T-helper 9 cell (primary cell): ENCODE results near the gene JMJD7.

Experiments
- DNase-seq: peaks from one replicate; pipeline ENCODE4 v3.0.0-alpha.2; 2020

Gene JMJD7

DNA sequence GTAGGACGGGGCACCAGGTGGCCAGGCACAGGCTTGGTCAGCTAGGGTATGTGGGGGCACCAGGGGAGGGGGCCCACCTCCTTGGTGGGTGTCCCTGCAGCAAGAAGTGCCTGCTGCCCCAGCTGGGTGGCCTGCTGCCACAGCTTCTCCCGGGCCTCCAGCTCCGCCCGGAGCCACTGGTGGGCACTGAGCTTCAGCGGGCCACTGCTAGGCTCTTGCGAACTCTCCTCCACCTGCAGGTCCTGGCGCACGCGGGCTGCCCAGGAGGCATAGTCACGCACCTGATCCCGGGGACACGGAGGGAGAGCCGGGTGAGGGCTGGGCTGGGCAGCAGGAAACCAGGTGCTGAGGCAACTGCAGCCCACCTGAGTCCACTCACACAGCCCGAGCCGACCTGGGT is 40.4 kb downstream of the JMJD7 start:
- DNase-seq: no peak

DNA sequence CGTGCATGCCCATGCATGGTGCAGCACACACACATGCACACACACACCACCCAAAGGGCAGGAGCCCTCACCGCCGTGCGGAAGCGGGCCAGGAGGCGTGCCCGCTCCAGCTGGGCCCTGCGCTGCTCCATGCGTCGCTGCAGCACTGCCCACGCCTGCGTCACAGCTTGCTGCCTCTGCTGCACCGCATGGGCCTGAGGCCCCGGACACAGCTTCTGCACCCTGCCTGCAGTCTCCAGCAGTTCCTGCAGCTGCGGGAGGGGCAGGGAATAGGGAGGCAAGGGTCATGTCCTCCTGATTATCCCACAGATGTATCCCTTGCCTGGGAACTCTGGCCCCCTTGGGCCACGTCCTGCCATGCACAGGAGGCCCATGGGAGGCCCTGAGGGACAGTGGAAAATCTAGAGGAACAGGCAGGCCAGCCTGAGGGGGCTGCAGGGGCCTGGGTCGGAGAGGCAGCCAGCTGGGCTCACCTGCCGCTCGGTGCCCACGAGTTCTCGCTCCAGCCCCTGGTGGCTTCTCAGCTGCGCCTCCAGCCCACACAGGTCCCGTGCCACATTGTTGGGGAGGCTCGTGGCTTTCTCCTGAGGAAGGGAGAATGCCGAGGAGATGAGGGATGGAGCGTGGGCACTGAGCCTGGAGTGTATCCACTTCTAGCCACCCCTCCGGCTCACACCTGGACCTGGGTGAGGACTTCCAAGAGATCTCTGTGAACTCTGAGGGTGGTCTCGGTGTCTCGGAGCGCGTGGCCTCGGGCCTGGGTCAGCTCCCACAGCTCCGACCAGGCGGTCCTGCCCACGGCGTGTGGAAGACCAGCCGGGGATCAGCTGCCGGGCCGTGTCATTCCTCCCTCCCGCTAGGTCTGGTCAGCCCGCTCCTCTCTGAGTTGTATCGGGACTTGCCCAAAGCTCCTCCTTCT is 42.1 kb downstream of the JMJD7 start:
- DNase-seq: no peak

DNA sequence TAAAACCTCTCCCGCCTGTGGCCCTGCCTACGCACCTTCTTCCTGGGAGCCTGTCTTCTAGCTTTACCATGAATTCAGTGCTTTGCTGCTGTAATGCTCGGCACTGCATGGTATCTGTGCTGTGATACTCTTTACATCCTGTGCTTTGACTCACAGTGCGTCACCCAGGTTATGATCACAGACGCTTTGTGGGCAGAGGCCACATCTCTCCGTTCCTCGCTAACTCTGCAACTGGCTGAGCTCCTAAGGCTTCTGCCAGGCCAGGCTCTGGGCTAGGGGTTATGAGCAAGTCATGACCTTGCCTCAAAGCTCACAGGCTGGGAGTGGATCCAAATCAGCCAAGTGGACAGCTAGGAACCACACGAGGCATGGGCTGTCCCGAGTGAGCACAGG is 42.8 kb downstream of the JMJD7 start:
- peak; percentile 29 for DNase-seq

DNA sequence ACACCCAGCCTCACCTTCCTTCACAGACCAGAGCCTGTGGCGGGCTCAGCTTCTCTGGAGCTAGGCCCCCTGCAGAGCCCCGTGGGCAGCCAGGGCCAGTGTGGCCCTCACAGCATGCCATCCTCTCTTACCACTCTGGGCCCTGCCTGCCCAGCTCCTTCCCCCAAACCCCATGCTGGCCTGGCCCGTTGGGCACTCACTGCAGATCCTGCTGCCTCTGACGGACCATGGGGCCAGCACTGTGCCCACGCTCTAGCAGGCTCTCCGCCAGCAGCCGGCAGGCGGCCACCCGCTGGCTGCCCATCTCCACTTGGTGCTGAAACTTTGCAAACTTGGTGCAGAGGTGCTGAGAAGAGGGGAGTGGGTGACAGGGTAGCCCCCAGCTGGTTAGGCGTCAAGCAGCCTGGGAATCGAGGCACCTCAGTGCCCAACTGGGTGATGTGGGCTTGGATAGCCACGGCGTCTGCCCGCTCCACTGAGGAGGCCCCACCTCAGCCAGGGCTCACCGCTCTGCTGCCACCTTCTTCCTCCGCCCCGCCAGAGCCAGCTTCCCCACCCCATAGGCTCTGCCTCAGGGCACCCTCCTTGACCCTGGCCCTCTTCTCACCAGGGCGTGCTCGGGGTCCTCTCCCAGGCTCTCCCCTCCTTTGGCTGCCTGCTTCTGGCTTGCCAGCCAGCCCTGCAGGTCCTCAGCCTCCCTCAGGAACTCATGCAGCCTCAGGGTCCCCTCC is 43.4 kb downstream of the JMJD7 start:
- DNase-seq: no peak

DNA sequence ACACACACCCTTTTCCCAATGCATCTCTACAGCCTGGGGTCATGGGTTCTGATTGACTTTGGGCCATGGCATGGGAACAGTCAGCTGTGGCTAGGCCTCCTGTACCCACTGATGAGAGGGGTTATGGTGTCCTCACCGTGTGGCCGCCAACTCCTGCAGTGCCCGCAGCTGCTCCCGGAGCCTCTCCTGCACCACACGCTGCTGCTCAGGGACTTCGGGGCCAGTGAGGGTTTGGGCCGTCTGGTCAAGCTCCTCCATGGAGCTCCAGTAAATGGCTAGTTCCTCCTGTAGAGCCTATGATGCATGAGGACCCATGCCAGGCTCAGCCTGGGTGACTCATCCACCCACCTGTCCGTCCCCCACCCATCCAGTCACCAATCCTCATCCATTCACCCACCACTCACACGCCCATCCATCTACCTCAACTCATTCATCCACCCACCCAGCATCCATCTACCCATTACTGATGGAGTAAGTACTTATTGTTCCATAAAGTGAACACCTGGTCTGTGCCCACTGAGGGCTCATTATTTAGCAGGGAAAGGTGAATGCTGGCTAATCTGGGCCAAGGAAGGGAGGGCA is 44.4 kb downstream of the JMJD7 start:
- DNase-seq: no peak

DNA sequence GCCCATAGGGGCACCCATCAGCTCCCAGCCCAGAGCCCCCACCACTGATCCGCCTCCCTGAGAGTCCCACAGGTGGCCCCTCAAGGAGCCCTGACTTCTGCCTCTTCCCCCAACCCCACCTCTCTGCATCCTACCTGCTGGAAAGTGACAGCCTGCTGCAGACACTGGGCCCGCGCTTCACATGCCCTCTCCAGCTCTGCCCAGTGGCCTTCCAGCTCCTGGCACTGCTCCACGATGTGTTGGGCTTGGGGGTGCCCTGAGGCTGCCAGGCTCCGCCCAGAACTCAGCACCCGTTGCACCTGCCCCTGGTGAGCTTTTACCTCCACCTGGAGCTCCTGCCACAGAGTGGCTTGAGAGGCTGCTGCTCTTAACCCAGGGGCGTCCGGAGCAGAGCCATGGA is 45.8 kb downstream of the JMJD7 start:
- DNase-seq: no peak

DNA sequence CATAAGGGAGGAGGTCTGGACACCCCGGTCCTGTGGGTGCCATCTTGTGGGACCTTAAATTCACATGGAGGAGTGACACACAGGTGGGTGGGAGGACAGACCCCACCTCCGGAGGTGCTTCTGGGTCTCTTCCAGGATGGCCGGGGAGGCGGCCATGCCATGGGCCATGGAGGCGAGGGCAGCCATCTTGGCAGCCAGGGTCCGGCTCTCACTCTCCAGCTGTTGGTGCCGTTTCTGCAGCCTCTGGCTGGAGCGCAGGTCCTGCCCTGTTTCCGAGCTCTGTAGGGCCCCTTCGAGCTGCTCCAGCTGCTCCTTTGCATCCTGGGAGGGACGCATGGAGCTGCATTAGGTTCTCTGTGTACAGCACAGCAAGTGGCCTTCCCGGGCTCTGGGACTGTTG is 46.8 kb downstream of the JMJD7 start:
- no peak for DNase-seq

DNA sequence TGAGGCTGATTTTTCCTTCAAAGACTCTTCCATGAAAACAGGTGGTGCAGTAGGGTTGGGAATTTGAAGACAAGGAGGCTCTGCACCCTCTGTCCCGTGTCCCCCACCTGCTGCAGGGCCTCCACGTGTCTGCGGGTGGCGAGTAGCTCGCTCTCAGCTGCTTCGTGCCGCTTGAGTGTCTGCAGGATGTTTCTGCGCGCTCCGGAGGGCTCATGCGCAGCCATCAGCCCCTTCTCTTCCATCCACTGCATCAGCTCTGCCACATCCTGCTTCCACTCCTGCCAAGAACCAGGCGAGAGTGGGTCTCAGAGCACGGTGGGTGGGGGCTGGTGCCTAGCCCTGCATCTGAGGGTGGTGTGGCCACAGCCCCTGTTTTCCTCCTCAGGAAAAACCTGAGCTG is 48.1 kb downstream of the JMJD7 start:
- no peak for DNase-seq

DNA sequence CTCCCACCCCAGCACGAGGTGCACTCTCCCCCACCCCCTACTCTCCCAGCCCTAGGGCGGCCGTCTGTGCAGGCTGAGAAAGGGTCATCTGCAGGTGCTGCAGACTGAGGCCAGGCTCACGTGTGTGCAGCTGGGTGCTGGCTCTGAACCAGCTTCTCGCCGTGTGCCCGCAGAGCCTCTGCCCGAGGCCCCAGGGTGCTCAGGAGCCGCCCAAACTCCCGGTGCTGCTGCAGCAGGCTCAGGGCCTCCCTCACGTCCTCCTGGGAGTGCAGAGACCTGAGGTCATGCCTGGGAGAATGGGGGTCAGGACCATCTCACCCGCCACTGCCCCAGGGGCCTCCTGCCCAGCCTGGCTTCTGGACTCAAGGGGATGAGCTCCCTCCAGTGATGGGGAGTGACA is 48.8 kb downstream of the JMJD7 start:
- no peak for DNase-seq

DNA sequence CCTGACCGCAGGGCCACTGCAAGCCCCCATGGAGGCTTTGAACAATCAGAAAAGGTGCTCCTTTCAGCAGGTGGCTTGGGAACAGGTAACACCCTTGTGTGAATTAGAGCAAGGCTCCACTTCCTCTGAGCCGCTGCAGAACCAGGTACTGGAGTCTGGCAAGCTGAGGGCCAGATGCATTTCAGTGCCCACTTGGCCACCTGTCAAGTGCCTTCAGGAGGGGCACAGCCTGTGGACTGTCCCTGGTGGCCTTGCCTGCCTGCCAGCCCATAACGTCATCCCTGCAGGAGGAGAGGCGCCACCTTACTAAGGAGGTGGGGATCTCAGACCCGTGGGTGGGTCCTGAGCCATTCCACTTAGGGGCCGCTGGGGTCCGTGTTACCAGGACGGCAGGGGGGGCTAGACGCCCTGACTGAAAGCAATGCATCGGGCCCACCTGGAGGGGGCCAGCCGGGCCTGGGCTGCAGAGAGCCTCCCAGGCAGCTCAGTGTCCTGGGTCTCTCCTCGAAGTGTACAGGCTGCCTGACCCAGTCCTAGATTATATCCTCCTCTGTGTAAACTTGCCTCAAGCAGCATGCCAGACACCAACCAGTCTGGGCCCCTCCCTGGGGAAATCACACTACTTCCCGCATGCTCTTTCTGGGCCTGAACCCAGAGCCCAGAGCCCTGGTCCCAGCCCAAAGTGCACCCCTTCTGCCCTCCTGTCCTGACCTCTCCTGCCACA is 49.9 kb downstream of the JMJD7 start:
- no peak for DNase-seq

DNA sequence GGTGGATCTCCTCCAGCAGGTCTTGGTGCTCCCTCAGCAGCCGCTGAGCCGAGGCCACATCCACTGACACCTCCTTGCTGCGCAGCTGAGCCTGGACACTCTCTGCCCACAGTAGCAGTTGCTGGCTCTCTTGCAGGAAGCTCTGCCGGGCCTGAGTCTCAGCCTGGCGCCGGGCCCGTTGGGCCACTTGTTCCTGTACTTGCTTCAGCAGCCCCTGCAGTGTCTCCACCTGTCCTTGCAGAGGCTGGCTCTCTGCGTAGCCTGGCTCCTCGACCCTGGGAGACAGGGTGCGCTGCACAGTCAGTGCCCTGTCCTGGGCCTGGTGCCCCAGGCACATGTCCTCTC is 50.4 kb downstream of the JMJD7 start:
- no peak for DNase-seq

DNA sequence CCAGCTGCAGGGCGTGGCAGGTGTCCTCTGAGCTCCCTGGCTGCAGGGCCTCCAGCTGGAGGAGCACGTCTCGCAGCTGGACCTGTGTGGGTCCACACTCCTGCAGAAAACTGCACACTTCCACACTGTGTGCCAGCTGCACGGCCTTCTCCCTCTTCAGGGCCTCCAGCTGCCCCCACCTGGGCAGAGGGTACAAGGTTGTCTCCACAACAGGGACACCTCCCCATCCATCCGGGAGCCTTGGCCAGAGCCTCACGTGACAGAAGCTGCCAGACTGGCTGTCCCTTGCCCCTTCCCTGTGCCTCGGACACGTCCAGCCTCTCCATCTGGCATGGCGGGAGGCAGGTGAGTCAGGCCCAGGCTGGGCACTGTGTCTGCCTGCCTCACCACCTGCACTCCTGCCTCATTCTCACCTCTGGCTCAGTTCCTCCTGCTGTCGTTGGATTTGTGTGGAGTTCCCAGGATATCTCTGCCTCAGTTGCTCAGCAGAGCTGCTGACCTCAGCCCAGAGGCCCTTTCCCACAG is 51.5 kb downstream of the JMJD7 start:
- DNase-seq: no peak

DNA sequence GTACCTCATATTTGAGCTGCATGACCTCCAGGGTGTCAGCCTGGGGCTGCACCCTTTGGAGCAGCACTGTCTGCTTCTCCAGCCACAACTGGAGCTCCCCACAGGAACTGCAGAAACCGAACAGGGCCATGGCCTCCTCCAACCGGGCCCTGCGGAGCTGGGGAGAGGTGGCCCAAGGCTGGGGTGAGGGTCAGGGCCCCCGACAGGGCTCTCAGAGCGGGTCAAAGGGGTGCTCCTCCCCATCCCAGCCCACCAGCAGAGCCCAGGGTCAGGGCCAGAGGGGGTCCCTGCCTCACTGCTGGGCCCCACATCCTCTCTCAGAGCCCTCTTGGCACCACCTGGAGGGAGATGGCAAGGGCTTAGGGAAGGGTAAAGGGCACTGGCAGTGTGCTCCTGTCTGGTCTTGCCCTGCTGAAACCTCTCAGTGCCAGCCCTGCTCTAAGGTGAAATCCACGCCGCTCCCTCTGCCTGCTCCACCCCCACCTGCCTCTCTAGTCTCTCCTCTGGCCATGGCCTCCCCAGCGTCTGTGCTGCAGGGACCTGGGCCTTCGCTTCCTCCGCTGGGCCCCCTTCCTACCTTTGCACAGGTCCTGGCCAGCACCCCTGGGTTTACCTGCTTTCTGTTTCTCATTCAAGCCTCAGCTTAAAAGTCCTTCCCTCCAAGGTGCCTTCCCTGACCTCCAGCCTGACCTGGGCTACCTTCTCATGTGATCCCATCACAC is 52.4 kb downstream of the JMJD7 start:
- DNase-seq: no peak

DNA sequence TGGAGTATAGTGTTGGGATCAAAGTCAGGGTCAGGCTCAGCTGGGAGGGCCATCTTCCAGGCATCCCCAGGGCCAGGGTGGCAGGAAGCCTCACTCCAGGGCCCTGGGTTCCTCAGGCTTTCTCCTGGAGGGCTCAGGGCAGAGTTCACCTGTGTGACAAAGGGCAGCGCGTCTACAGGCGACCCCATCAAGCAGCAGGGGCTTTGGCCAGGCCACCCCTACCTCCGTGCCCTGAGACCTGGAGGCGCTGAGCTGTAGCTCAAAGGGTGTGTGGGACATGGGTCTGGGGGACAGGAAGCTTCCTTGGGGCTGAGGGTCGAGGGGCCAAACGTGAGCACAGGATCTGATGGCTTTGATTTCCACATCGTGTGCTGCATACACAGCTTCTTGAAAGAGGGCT is 53.2 kb downstream of the JMJD7 start:
- DNase-seq: no peak

DNA sequence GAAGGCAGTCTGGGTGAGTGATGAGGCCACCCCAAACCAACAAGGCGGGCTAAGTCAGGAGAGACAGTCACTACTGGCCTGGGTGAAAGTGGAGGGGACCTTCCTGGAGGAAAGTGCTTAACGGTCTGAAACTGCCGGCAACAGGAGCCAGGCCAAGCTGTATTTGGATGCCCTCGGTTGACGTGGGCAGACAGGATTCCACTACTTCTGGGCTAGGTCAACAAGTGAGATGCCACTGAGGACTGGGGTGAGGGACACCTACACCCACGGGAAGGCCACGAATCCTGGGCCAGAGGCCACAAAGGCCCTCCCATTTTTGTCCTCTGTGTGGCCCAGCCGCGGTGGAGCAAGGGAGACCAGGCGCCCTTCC is 53.6 kb downstream of the JMJD7 start:
- no peak for DNase-seq

DNA sequence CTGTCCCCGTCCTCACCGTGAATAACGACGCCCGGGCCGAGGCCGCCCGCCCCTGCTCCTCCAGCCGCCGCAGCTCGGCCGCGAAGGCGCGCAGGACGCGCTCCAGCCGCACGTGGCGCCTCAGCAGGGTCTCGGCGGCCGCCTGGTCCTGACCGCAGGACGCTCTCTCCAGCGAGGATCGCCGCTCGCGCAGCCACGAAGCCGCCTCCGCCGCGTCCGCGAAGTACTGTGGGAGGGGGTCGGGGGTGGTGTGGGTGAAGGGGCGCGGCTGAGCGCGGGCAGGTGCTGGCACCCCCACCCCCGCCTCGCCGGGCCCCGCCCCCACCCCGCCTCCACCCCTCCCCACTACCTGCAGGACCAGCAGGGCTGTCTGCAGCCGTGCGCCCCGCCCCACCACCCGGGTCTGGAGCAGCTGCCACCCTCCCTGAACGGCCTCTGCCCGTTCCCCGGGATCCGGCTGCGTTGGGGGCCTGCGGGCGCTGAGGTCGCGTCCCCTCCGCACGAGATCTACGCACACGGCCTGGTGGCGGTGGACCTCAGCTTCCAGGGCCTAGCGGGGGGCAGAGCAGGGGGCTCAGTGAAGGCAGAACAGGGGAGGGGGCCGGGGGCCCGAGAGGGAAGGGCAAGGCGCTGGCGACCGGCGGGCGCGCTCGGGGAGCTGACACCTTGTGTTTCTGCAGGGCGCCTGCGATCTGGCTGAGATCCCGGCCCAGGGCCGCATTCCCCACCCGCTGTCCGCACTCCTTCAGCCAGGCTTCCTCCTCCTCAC is 54.2 kb downstream of the JMJD7 start:
- no peak for DNase-seq

DNA sequence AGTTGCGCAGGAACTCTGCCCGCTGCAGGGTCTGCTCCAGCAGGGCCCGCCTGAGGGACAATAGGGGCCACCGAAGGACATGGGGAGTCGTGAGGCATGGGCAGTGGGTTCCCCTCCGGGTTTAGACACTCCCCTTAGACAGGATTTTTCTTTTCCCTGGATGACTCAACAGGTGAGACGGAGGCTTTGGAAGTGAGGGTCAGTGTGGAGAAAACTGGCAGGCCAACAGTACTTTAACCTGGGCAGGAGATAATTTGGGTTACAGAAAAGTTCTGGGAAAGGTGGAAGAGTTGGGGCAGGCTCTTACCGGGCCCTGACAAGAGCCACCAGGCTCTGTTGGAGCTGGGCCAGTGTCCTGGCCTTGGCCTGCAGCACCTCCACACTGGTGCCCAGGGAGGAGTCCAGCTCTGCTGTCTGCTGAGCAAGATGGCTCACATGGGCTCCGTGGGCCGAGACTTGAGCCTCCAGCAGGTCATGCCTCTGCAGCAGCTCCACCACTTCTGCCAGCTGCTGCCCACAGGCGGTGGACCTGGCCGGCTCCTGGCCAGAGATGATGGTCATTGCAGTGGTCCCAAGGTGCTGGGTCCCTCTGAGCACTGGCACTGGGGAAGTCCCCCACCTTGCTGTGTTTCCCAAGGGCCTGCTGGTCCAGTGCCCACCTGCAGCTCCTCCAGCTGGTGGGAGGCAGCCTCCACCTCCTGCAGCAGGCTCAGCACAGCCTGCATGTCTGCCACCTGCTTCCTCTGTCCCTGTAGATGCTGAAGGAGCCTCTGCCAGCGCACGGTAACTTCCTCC is 55.0 kb downstream of the JMJD7 start:
- no peak for DNase-seq

DNA sequence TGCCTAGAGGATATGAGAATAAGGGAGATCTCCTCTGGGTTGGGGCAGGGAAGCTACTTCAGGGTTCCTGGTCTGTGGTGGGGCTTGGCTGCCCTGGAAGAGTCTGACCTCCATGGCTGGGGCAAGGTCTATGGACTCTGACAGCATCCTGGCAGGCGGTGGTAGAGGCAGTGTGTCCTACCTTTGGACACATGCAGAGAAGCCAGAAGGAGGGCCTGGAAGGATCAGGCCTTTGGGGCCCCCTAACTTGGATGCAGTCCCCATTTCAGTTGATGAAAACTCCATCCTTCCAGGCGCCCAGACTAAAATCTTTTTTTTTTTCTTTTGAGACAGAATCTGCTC is 55.6 kb downstream of the JMJD7 start:
- no peak for DNase-seq

DNA sequence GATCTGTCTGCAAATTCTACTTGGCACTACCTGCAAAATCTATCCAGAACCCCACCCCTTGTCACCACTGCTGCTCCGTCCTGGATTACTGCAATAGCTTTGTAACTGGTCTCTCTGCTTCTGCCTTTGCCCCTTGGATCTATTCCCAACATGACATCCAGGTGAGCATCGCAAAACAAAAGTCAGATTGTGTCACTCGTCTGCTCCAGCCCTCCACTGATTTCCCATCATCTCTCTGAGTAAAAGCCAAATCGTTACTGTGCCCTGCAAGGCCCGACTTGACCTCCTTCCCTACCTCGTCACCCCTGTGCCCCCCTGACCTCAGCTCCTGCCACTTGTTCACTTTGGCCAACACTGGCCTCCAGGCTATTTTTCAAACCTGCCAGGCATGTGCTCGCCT is 56.6 kb downstream of the JMJD7 start:
- DNase-seq: no peak

DNA sequence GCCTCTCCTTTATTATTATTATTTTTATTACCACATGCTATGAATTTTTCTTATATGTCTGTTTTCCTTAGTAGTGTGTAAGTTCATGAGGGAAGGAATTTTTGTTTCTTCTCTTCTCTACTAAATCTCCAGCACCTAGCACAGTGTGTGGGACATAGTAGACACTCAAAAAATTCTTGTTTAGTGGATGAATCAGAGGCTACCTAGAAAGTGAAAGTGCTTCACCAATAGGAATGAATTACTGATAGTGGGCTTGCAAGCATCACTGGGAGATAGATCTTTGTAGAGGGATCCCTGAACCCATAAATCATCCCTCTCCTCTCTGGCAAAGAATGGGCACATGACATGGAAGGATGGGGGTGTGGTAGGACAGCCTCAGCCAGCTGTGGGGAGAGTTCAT is 57.4 kb downstream of the JMJD7 start:
- DNase-seq: no peak

DNA sequence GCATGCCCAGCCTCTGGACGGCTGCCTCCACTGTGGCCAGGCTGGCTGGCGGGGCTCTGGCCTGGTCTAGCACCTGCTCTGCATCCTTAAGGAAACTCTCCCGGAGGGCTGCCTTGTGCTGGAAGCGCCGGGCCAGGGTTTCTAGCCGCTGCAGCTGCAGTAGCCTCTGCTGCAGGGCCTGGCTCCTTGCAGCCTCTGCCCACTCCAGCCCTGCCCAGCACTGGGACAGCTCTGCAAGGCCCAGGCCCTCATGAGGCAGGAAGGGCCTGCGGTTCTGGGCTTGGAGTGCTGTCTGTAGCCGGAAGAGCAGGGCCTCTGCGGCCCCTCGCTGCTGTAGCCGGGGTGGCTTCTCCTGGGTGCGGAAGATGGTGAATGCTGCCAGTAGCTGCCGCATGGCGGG is 57.9 kb downstream of the JMJD7 start:
- DNase-seq: no peak
